ENCODE measurements around the gene GAS2L1.

GAS2L1 gene

GRCh38 chr22:29275819-29276565 is 30.5 kb upstream of the GAS2L1 start:
- no peak for DNase-seq

GRCh38 chr22:29277927-29278326 is 28.5 kb upstream of the GAS2L1 start:
- DNase-seq, result peak; percentile 53

GRCh38 chr22:29284196-29284595 is 22.3 kb upstream of the GAS2L1 start:
- no peak for DNase-seq

- no peak for DNase-seq
These were observed 17.6 kb upstream of the GAS2L1 start for GRCh38 chr22:29288837-29289236.

GRCh38 chr22:29290061-29290460 is 16.4 kb upstream of the GAS2L1 start:
- DNase-seq, result no peak

- DNase-seq, result no peak
These were observed 15.2 kb upstream of the GAS2L1 start for GRCh38 chr22:29291215-29291614.

- no peak for DNase-seq
These were observed 14.1 kb upstream of the GAS2L1 start for GRCh38 chr22:29292379-29292778.

- peak; percentile 42 for DNase-seq
These were observed 7.8 kb upstream of the GAS2L1 start for GRCh38 chr22:29298641-29299040.

- peak; percentile 57 for DNase-seq
These were observed 7.1 kb upstream of the GAS2L1 start for GRCh38 chr22:29299136-29299900.

GRCh38 chr22:29300467-29300806 is 6.0 kb upstream of the GAS2L1 start:
- DNase-seq, result peak; percentile 51

- DNase-seq, result peak; percentile 62
These were observed 5.4 kb upstream of the GAS2L1 start for GRCh38 chr22:29300807-29301601.

- peak; percentile 56 for DNase-seq
These were observed 4.6 kb upstream of the GAS2L1 start for GRCh38 chr22:29301716-29302401.

- no peak for DNase-seq
These were observed 4.1 kb upstream of the GAS2L1 start for GRCh38 chr22:29302402-29302680.

- peak; percentile 62 for DNase-seq
These were observed 3.6 kb upstream of the GAS2L1 start for GRCh38 chr22:29302681-29303465.

- DNase-seq, result no peak
These were observed 645 bp upstream of the GAS2L1 start for GRCh38 chr22:29305836-29306174.

- peak; percentile 79 for DNase-seq
These were observed 565 bp downstream of the GAS2L1 start for GRCh38 chr22:29306835-29307595.

GRCh38 chr22:29307596-29308147 is 1.2 kb downstream of the GAS2L1 start:
- no peak for DNase-seq

- DNase-seq, result peak; percentile 61
These were observed 1.8 kb downstream of the GAS2L1 start for GRCh38 chr22:29308148-29308790.

- DNase-seq, result peak; percentile 67
These were observed 2.4 kb downstream of the GAS2L1 start for GRCh38 chr22:29308791-29309262.

- DNase-seq, result peak; percentile 58
These were observed 3.0 kb downstream of the GAS2L1 start for GRCh38 chr22:29309332-29310064.

Data from activated effector memory CD4-positive, alpha-beta T cell treated with anti-CD3 and anti-CD28 coated beads, Interleukin-2, amount 50 U/mL, for 16 hours (primary cell).